Kidney (tissue), 14 donors: ENCODE results near the gene HIRA. TPM values are rescaled to one million over a fixed set of nuclear protein-coding genes. Genes with fewer than 3 reads are reported as not detected.

Experiments
- DNase-seq, 5 donors: peaks; one replicate each; pipeline ENCODE4 v3.0.0-alpha.2; 2013 to 2020
- FAIRE-seq: peaks from 2 replicates; lab custom pipeline; 2012; peaks lifted over from hg19 to GRCh38; lab: Jason Lieb, UNC
- H3K27ac ChIP-seq, 2 donors: one replicate each; pipeline ENCODE4 v1.7.0; 2013; ENCODE audit warnings: low read depth in 2 of 2, low read length in 2 of 2, inconsistent platforms in 1 of 2
- H3K27me3 ChIP-seq: one replicate; pipeline ENCODE4 v1.7.1; 2013; ENCODE audit warnings: low read length, inconsistent platforms; ENCODE audit not compliant: control insufficient read depth, insufficient read depth
- H3K36me3 ChIP-seq, 3 donors: one replicate each; pipeline versions ENCODE4 v1.7.0 to v1.7.1; 2013; ENCODE audit warnings: low read length in 3 of 3, control low read depth in 1 of 3, inconsistent platforms in 1 of 3; ENCODE audit not compliant: insufficient read depth in 3 of 3, control insufficient read depth in 2 of 3
- H3K4me1 ChIP-seq, 3 donors: one replicate each; pipeline versions ENCODE4 v1.7.0 to v1.7.1; 2013; ENCODE audit warnings: low read length in 3 of 3, inconsistent platforms in 1 of 3, low read depth in 1 of 3; ENCODE audit not compliant: control insufficient read depth in 2 of 3, insufficient read depth in 2 of 3
- H3K4me3 ChIP-seq, 3 donors: one replicate each; pipeline versions ENCODE4 v1.7.0 to v1.8.1; 2013; ENCODE audit warnings: low read length in 3 of 3, control low read depth in 1 of 3, inconsistent platforms in 1 of 3
- H3K9ac ChIP-seq, 3 donors: one replicate each; pipeline versions ENCODE4 v1.7.0 to v1.7.1; 2013; ENCODE audit warnings: low read length in 3 of 3, control low read depth in 1 of 3, inconsistent platforms in 1 of 3
- H3K9me3 ChIP-seq, 3 donors: one replicate each; pipeline versions ENCODE4 v1.7.0 to v1.7.1; 2013; ENCODE audit warnings: low read length in 3 of 3, control low read depth in 1 of 3, inconsistent platforms in 1 of 3; ENCODE audit not compliant: control insufficient read depth in 2 of 3, insufficient read depth in 1 of 3
- intact Hi-C: fragments of 100-400 bp; cut with DNase I; formaldehyde crosslinking; loops from one replicate; pipeline ENCODE4 v1.11.1; 2022
- polyA plus RNA-seq: library from polyadenylated mRNA; stranded (reverse); fragments of 350-450 nt; fragmentation: Illumina TruSeq; extraction: RNeasy Lipid Tissue Mini Kit (QIAGEN cat#74804); gene quantifications from one replicate; pipeline ENCODE4 v1.2.3, GENCODE V29; 2014; ENCODE audit warnings: low read depth, low replicate concordance; ENCODE audit not compliant: insufficient read depth
- total RNA-seq: library from RNA; stranded (reverse); fragmentation: NEBNext Ultra II Directional; extraction: Animal tissue kit (Norgen Biotek cat#: 25700); gene quantifications from one replicate; pipeline ENCODE4 v1.2.1, GENCODE V29; 2021
- TF ChIP-seq, protein P1 (sequence below): IDR thresholded peaks from 3 replicates; pipeline ENCODE4 v1.5.1; 2012; ENCODE audit warnings: mild to moderate bottlenecking, moderate library complexity, borderline replicate concordance; ENCODE audit not compliant: insufficient read depth; ENCODE audit errors: extremely low read depth
- donor health status: control.
- donor health status: control.
- donor health status: control.
- donor health status: control.
- donor health status: control.
- donor health status: DM: yes; HTN: yes; CAD: no.
- donor health status: Normal renal cell carcinoma (clear cell type).

The HIRA gene
- total and polyA plus RNA-seq, 2 donors from 2014 or later = 18.5 to 26.8 TPM

DNA sequence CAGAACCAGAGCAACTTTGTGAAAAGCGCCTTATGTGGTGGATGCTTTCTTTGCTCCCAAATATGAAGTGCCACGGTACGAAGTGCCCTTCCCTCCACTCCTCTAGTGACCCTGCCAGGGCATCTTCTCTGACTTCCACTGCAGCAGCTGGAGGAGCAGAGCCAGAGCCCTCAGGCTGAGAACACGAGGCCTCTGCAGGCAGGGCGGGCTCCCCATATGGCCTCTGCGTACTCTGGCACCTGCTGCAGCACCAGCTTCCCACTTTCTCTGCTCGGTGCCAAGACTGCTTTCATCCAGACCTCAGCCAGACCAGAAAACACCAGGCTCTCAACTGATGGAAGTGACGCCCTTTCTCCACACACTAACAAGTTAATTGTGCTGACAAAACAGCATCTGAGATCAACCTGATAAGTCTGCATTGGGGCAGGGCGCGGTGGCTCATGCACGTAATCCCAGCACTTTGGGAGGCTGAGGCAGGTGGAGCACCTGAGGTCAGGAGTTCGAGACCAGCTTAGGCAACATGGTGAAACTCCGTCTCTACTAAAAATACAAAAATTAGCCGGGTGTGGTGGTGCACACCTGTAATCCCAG is 34.7 kb upstream of the HIRA start:
- DNase-seq (no peak), FAIRE-seq (no peak)
- Histone ChIP-seq H3K4me1 (no peaks in the 10 kb centered on the region), H3K27me3 (no peaks in the 10 kb centered on the region), H3K36me3 (peaks cover 9 to 74% (median 58%) of the 10 kb centered on the region in 3 donors), H3K4me3 (no peak overlapping the region), H3K27ac (no peak overlapping the region), H3K9me3 (no peaks in the 10 kb centered on the region), H3K9ac (no peak overlapping the region)
- TF ChIP-seq, protein P1, sequence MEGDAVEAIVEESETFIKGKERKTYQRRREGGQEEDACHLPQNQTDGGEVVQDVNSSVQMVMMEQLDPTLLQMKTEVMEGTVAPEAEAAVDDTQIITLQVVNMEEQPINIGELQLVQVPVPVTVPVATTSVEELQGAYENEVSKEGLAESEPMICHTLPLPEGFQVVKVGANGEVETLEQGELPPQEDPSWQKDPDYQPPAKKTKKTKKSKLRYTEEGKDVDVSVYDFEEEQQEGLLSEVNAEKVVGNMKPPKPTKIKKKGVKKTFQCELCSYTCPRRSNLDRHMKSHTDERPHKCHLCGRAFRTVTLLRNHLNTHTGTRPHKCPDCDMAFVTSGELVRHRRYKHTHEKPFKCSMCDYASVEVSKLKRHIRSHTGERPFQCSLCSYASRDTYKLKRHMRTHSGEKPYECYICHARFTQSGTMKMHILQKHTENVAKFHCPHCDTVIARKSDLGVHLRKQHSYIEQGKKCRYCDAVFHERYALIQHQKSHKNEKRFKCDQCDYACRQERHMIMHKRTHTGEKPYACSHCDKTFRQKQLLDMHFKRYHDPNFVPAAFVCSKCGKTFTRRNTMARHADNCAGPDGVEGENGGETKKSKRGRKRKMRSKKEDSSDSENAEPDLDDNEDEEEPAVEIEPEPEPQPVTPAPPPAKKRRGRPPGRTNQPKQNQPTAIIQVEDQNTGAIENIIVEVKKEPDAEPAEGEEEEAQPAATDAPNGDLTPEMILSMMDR = no peak
- intact Hi-C loops = no loop called here

DNA sequence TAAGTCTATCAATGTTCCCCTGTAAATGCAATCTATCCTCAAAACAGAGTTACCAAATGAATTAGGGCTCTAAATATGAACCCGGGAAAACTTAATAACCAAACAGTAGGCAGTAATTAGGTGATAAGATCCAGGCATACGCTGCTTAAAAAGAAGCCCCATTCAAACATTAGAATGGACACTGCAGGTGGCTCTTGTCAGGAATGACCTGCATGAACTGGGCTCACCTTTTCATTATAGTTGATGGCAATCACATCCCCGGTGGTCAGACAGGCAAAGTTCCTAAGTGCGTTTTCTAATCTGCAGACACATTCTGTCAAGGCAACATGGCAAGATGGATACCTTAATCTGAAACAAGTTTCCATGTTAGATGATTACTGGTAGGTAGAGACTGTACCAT is 33.4 kb upstream of the HIRA start:
- H3K36me3 ChIP-seq = peaks cover 9 to 64% (median 56%) of the 10 kb centered on the region in 3 donors
- no peaks in the 10 kb centered on the region for H3K9me3 ChIP-seq
- no peaks in the 10 kb centered on the region for H3K27me3 ChIP-seq
- H3K4me3 ChIP-seq = no peak overlapping the region
- no peaks in the 10 kb centered on the region for H3K4me1 ChIP-seq
- TF ChIP-seq, protein P1 = no peak
- H3K27ac ChIP-seq = peak overlapping the region in 1 of 2 donors; percentile 16
- no peak overlapping the region for H3K9ac ChIP-seq
- DNase-seq (no peak), FAIRE-seq (no peak)
- intact Hi-C loops = no loop called here

DNA sequence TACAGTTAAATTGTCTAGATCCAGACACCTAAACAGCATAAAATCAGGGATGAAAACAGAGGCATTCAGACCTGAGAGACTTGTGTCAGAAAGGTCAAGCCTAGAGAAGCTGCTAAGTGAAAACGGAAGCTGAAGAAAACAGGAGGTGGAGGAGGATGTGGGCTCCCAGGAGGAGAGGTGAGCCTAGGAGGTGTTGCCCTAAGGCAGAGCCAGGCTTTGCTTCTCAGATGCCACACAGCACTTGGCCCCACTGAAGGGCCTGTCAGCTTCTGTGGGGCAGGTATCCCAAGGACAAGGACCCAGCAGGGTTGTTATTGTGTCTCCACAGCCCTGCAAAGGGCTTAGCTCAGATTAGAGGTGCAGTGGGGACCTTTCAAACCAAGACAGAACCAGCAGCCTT is 33.0 kb upstream of the HIRA start:
- intact Hi-C loops = no loop called here
- Histone ChIP-seq H3K4me1 (no peaks in the 10 kb centered on the region), H3K4me3 (no peak overlapping the region), H3K36me3 (peaks cover 9 to 60% (median 51%) of the 10 kb centered on the region in 3 donors), H3K27me3 (no peaks in the 10 kb centered on the region), H3K27ac (peak overlapping the region in 1 of 2 donors; percentile 16), H3K9ac (no peak overlapping the region), H3K9me3 (no peaks in the 10 kb centered on the region)
- TF ChIP-seq, protein P1 = no peak
- no peak for FAIRE-seq
- no peak for DNase-seq
